Endothelial cell of umbilical vein (primary cell): ENCODE data around the gene FMN1. TPM values are rescaled to one million over a fixed set of nuclear protein-coding genes. Genes with fewer than 3 reads are reported as not detected.
A peak's percentile ranks its signal among the peaks of the same experiment; 100 is the strongest.

ENCODE experiments used
- BruUV-seq: library from RNA; stranded (reverse); fragments of 400-500 nt; replicated peaks from 2 replicates; lab custom pipeline; 2021; lab: Mats Ljungman, UMichigan
- CTCF ChIA-PET: fragments of 300-600, 350-600 bp; sonication (Branson Sonifier 250); formaldehyde crosslinking; loops from one replicate; lab custom pipeline; 2021; ENCODE audit warnings: antibody characterized with exemption, inconsistent platforms; lab: Charles Lee
- POLR2A ChIA-PET: fragments of 300-600, 350-600 bp; sonication (Branson Sonifier 250); formaldehyde crosslinking; loops from one replicate; lab custom pipeline; 2021; ENCODE audit warnings: antibody characterized with exemption, inconsistent platforms; lab: Charles Lee
- DNase-seq: peaks from one replicate; pipeline ENCODE4 v3.0.0-alpha.2; 2011; ENCODE audit warnings: low read depth, low spot score
- FAIRE-seq: peaks from 2 replicates; lab custom pipeline; 2011; peaks lifted over from hg19 to GRCh38; lab: Jason Lieb, UNC
- H2AFZ ChIP-seq: 2 replicates; pipeline ENCODE4 v1.6.0; 2012; ENCODE audit warnings: low read depth, low read length, control low read depth, inconsistent platforms
- H3K27ac ChIP-seq: 2 replicates; pipeline ENCODE4 v1.5.1; 2011; ENCODE audit warnings: low read depth, mild to moderate bottlenecking, control low read depth, low read length, moderate library complexity; ENCODE audit not compliant: insufficient read depth
- H3K27me3 ChIP-seq, 2 experiments: 2 replicates each; pipeline versions ENCODE4 v1.6.0 to v1.6.1; 2011; ENCODE audit warnings: low read length in 2 of 2, mixed read lengths in 1 of 2; ENCODE audit not compliant: control insufficient read depth in 2 of 2, insufficient read depth in 2 of 2
- H3K36me3 ChIP-seq, 2 experiments: 2 replicates in 1 of 2; 3 replicates in 1 of 2; pipeline ENCODE4 v1.5.1; 2011; ENCODE audit warnings: low read length in 2 of 2, mild to moderate bottlenecking in 1 of 2, moderate library complexity in 1 of 2; ENCODE audit not compliant: control insufficient read depth in 2 of 2, insufficient read depth in 2 of 2; ENCODE audit errors: extremely low read depth in 1 of 2
- H3K4me1 ChIP-seq: 3 replicates; pipeline ENCODE4 v1.5.1; 2011; ENCODE audit warnings: mild to moderate bottlenecking, low read length; ENCODE audit not compliant: control insufficient read depth, insufficient read depth; ENCODE audit errors: extremely low read depth
- H3K4me2 ChIP-seq: 2 replicates; pipeline ENCODE4 v1.6.1; 2011; ENCODE audit warnings: low read length, control low read depth, mixed read lengths; ENCODE audit not compliant: insufficient read depth
- H3K4me3 ChIP-seq, 3 experiments: fragments of 200-600 bp in 1 of 3; sonication (generic), shearing (Covaris generic) in 1 of 3; replicated peaks in 1 of 3; 2 replicates each; pipeline ENCODE4 v1.5.1; 2011 to 2016; ENCODE audit warnings: control low read depth in 3 of 3, low read length in 3 of 3, mild to moderate bottlenecking in 2 of 3, inconsistent platforms in 1 of 3, low read depth in 1 of 3, moderate library complexity in 1 of 3; ENCODE audit not compliant: insufficient read depth in 1 of 3
- H3K79me2 ChIP-seq: 2 replicates; pipeline ENCODE4 v1.6.0; 2012; ENCODE audit warnings: low read length, inconsistent platforms; ENCODE audit not compliant: control insufficient read depth, insufficient read depth
- H3K9ac ChIP-seq: replicated peaks from 2 replicates; pipeline ENCODE3; 2011; ENCODE audit warnings: low read length, control low read depth; ENCODE audit not compliant: insufficient read depth; ENCODE audit errors: extremely low read depth
- H3K9me1 ChIP-seq: replicated peaks from 3 replicates; pipeline ENCODE4 v1.6.0; 2011; ENCODE audit warnings: mild to moderate bottlenecking, low read length; ENCODE audit not compliant: control insufficient read depth, insufficient read depth; ENCODE audit errors: extremely low read depth
- H3K9me3 ChIP-seq: replicated peaks from 2 replicates; pipeline ENCODE4 v1.5.1; 2012; ENCODE audit warnings: low read length, inconsistent platforms; ENCODE audit not compliant: control insufficient read depth, insufficient read depth
- H4K20me1 ChIP-seq: replicated peaks from 2 replicates; pipeline ENCODE3; 2011; ENCODE audit warnings: mild to moderate bottlenecking, low read length; ENCODE audit not compliant: control insufficient read depth, insufficient read depth; ENCODE audit errors: extremely low read depth
- CTCF ChIP-seq, 2 donors: IDR thresholded peaks; 1 replicate in 1 of 2; 2 replicates in 1 of 2; pipeline ENCODE4 v1.5.1; 2011; ENCODE audit warnings: low read length in 2 of 2, mild to moderate bottlenecking in 2 of 2, moderate library complexity in 2 of 2, control low read depth in 1 of 2, inconsistent platforms in 1 of 2, low read depth in 1 of 2; ENCODE audit not compliant: insufficient read depth in 1 of 2; ENCODE audit errors: extremely low read depth in 1 of 2
- FOS ChIP-seq: IDR thresholded peaks from 2 replicates; pipeline ENCODE4 v1.6.1; 2011; ENCODE audit warnings: mild to moderate bottlenecking, low read length, moderate library complexity, borderline replicate concordance; ENCODE audit not compliant: insufficient read depth
- MAX ChIP-seq: IDR thresholded peaks from 2 replicates; pipeline ENCODE4 v1.6.1; 2011; ENCODE audit not compliant: insufficient read depth, insufficient read length
- MYC ChIP-seq: IDR thresholded peaks from one replicate; pipeline ENCODE4 v1.6.1; 2011; ENCODE audit warnings: mild to moderate bottlenecking, low read depth, low read length
- dilution Hi-C: fragments of 300-500 bp; cut with MboI; formaldehyde crosslinking; loops from one replicate; pipeline ENCODE4 v1.15.0; 2019; ENCODE audit warnings: low sequenced_read_pairs; ENCODE audit not compliant: extremely low pct_ligation_motif_present
- intact Hi-C: fragments of 100-400 bp; cut with micrococcal nuclease; formaldehyde crosslinking; loops from one replicate; pipeline ENCODE4 v1.10.0; 2022
- polyA plus RNA-seq, 4 experiments: library from polyadenylated mRNA; depleted of rRNA in 3 of 4; stranded (reverse) in 3 of 4; unstranded in 1 of 4; fragments of >200 nt; gene quantifications; 2 replicates each; pipeline versions ENCODE4 v1.2.1 to v1.2.3, GENCODE V29; 2011 to 2012; ENCODE audit warnings: missing spikeins in 1 of 4
- total RNA-seq: library from RNA; stranded (reverse); gene quantifications from 2 replicates; pipeline ENCODE4 v1.2.3, GENCODE V29; 2021

The FMN1 gene
- total and polyA plus RNA-seq, 2 donors (not counting 3 experiments of a cell fraction or from before 2014, with no cell fraction given): 0.01 to 0.29 TPM

GRCh38 chr15:32936283-32936918, 258.1 kb downstream of the FMN1 start:
- Histone ChIP-seq H3K4me1 (no peaks in the 10 kb centered on the region), H2AFZ (no peak overlapping the region), H3K79me2 (no peaks in the 10 kb centered on the region), H3K27me3 (peaks cover 2 to 8% of the 10 kb centered on the region in 2 experiments), H3K4me3 (no peak overlapping the region), H3K9ac (no peak overlapping the region), H3K9me1 (no peaks in the 10 kb centered on the region), H4K20me1 (no peaks in the 10 kb centered on the region), H3K4me2 (no peak overlapping the region), H3K36me3 (no peaks in the 10 kb centered on the region), H3K9me3 (no peaks in the 10 kb centered on the region), H3K27ac (no peak overlapping the region)
- no peak for TF ChIP-seq MAX
- peak; percentile 54 to 66 for TF ChIP-seq CTCF (IDR thresholded peaks at IDR 0.05; ENCODE audit: extremely low read depth in 1 of 2, insufficient read depth in 1 of 2, low read depth in 1 of 2, low read length in 2 of 2)
- BruUV-seq: no TSS peak
- POLR2A ChIA-PET: interaction anchor here (0.6 to 0.7 kb wide), 3 partner anchors 90 to 224 kb away, joined by 3 to 8 read pairs (median 3); no protein-coding TSS in a partner anchor
- intact Hi-C loops: loop anchor here (1.0 kb wide), 2 partner anchors 92 to 274 kb away; no protein-coding TSS in a partner anchor
- CTCF ChIA-PET: interaction anchor here (0.6 to 2.8 kb wide), 90 partner anchors 8 to 715 kb away, joined by 3 to 293 read pairs (median 5); partner anchors contain the start of gene SCG5
- DNase-seq (peak; percentile 62), FAIRE-seq (no peak)
- dilution Hi-C loops: no loop called here

DNA sequence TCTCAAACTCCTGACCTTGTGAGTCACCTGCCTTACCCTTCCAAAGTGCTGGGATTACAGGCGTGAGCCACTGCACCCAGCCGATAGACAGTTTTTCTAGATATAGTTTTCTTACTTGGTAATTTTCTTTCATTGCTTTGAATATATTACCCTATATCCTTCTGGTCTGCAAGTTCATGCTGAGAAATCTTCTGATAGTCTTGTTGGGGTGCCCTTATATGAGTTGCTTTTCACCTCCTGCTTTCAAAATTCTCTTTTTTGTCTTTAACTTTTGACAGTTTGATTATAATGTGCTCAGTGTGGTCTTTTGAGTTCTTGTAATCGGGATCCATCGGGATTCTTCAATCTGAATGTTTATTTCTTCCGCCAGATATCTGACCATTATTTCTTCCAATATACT, 259.4 kb downstream of the FMN1 start:
- intact Hi-C loops (no loop called here), dilution Hi-C loops (no loop called here)
- FAIRE-seq (no peak), DNase-seq (no peak)
- Histone ChIP-seq H3K79me2 (no peaks in the 10 kb centered on the region), H3K27me3 (peaks cover 2 to 9% of the 10 kb centered on the region in 2 experiments), H4K20me1 (no peaks in the 10 kb centered on the region), H2AFZ (no peak overlapping the region), H3K4me2 (no peak overlapping the region), H3K9me1 (no peaks in the 10 kb centered on the region), H3K4me1 (no peaks in the 10 kb centered on the region), H3K27ac (no peak overlapping the region), H3K36me3 (no peaks in the 10 kb centered on the region), H3K9me3 (no peaks in the 10 kb centered on the region), H3K9ac (no peak overlapping the region), H3K4me3 (no peak overlapping the region)
- ChIA-PET POLR2A (no interaction called here), CTCF (interaction anchor here (1.0 to 2.5 kb wide), 5 partner anchors 18 to 272 kb away, joined by 3 to 293 read pairs (median 20); no protein-coding TSS in a partner anchor)
- TF ChIP-seq FOS (no peak), MYC (no peak)
- BruUV-seq: no TSS peak
